ENCODE data around the gene C1orf210. TPM values are rescaled to one million over a fixed set of nuclear protein-coding genes. Genes with fewer than 3 reads are reported as not detected.

Gene C1orf210
- total and polyA plus RNA-seq, 2 of the 13 experiments (the other 11 are each of a cell fraction or from before 2014, with no cell fraction given): 0.49 to 5.1 TPM

DNA sequence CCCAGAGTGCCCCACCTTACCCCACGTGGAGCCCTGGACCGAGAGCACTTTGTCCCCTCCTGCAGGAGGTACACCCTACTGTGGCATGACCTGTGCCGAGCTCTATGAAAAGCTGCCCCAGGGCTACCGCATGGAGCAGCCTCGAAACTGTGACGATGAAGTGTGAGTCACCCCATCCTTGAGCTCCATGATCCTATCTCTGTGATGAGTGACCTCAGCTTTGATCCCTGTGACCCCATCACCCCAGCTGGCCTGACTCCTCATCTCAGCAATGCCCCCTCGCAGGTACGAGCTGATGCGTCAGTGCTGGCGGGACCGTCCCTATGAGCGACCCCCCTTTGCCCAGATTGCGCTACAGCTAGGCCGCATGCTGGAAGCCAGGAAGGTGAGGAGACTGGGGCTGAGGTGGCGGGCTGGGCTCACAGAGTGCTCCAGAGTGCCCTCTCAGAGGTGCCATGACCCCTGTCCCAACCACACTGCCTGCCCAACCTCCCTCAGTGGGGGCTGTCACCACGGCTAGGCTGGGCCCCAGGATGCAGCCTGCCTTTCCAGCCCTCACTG lies 36.0 kb upstream of the C1orf210 start (continued):
- no peak for TF ChIP-seq PBX2 (CRISPR knock-in tag; IDR thresholded peaks at IDR 0.05)
- TF ChIP-seq ZNF619 (CRISPR knock-in tag; IDR thresholded peaks at IDR 0.05): no peak
- no peak for TF ChIP-seq RBM39 (IDR thresholded peaks at IDR 0.05; ENCODE audit: low read depth, low read length, poor library complexity, severe bottlenecking)
- no peak for TF ChIP-seq MTA3 (CRISPR knock-in tag; IDR thresholded peaks at IDR 0.05)
- TF ChIP-seq ZNF570 (CRISPR knock-in tag; IDR thresholded peaks at IDR 0.05; ENCODE audit: borderline replicate concordance): no peak
- no peak for TF ChIP-seq ZSCAN21 (CRISPR knock-in tag; IDR thresholded peaks at IDR 0.05; ENCODE audit: borderline replicate concordance)
- peak; percentile 66; the same call in 1 of the 2 replicates for TF ChIP-seq TCF7 (IDR thresholded peaks at IDR 0.05; ENCODE audit: low read depth)
- peak; percentile 79 to 94 for TF ChIP-seq NR2F1 (CRISPR knock-in tag; IDR thresholded peaks at IDR 0.05)
- no peak for TF ChIP-seq ARNT2 (CRISPR knock-in tag; IDR thresholded peaks at IDR 0.05; ENCODE audit: low read depth)
- TF ChIP-seq POGZ (CRISPR knock-in tag; IDR thresholded peaks at IDR 0.05): no peak
- TF ChIP-seq ZNF615 (CRISPR knock-in tag; IDR thresholded peaks at IDR 0.05; ENCODE audit: borderline replicate concordance): no peak
- no peak for TF ChIP-seq SAFB2 (CRISPR knock-in tag; IDR thresholded peaks at IDR 0.05; ENCODE audit: borderline replicate concordance, low read depth)
- TF ChIP-seq ZMYM2 (CRISPR knock-in tag; IDR thresholded peaks at IDR 0.05): no peak
- 0 out of 2 replicates have a peak, but pooled peaks have one; percentile 49 for TF ChIP-seq NR2F2 (IDR thresholded peaks at IDR 0.05; ENCODE audit: borderline replicate concordance, low read depth)
- no peak for TF ChIP-seq BRCA1 (CRISPR knock-in tag; IDR thresholded peaks at IDR 0.05)
- TF ChIP-seq ZNF7 (CRISPR knock-in tag; IDR thresholded peaks at IDR 0.05): no peak
- no peak; the same call in 1 of the 2 replicates for TF ChIP-seq HMG20A (CRISPR knock-in tag; IDR thresholded peaks at IDR 0.05; ENCODE audit: borderline replicate concordance)
- TF ChIP-seq ZSCAN25 (CRISPR knock-in tag; IDR thresholded peaks at IDR 0.05): no peak
- no peak for TF ChIP-seq TCF7L2 (IDR thresholded peaks at IDR 0.05; ENCODE audit: low read depth, low read length)
- TF ChIP-seq ZNF331 (CRISPR knock-in tag; IDR thresholded peaks at IDR 0.05): no peak
- TF ChIP-seq FOXA3 (CRISPR knock-in tag; IDR thresholded peaks at IDR 0.05): no peak
- TF ChIP-seq FOSL2 (CRISPR knock-in tag; IDR thresholded peaks at IDR 0.05): peak; percentile 86
- TF ChIP-seq SIN3B (IDR thresholded peaks at IDR 0.05; ENCODE audit: low read length): no peak
- no peak for TF ChIP-seq KLF11 (CRISPR knock-in tag; IDR thresholded peaks at IDR 0.05)
- no peak for TF ChIP-seq TFAP4 (IDR thresholded peaks at IDR 0.05; ENCODE audit: borderline replicate concordance, low read depth)
- no peak for TF ChIP-seq MIER2 (CRISPR knock-in tag; IDR thresholded peaks at IDR 0.05)
- TF ChIP-seq KMT2B (CRISPR knock-in tag; IDR thresholded peaks at IDR 0.05): no peak
- TF ChIP-seq SOX6 (IDR thresholded peaks at IDR 0.05): no peak
- TF ChIP-seq SOX6 (CRISPR knock-in tag; IDR thresholded peaks at IDR 0.05): no peak
- peak; percentile 59; the same call in 1 of the 2 replicates for TF ChIP-seq NR2F6 (IDR thresholded peaks at IDR 0.05)
- TF ChIP-seq NR2F6 (CRISPR knock-in tag; IDR thresholded peaks at IDR 0.05): peak; percentile 72; the same call in 1 of the 2 replicates
- peak; percentile 52 for TF ChIP-seq RARA (CRISPR knock-in tag; IDR thresholded peaks at IDR 0.05)
- no peak for TF ChIP-seq ADNP (CRISPR knock-in tag; IDR thresholded peaks at IDR 0.05)
- no peak for TF ChIP-seq ZNF20 (CRISPR knock-in tag; IDR thresholded peaks at IDR 0.05)
- no peak for TF ChIP-seq ZNF337 (CRISPR knock-in tag; IDR thresholded peaks at IDR 0.05; ENCODE audit: borderline replicate concordance, low read depth)
- peak; percentile 29 for TF ChIP-seq HNRNPLL (IDR thresholded peaks at IDR 0.05; ENCODE audit: low read depth, low read length, poor library complexity, severe bottlenecking)
